Mesenchymal stem cell (in vitro differentiated cells and primary cell): ENCODE data around the gene SPTLC1.
"Not testable (repeated sequence)": the region's sequence is repeated elsewhere in the genome, so short reads cannot be mapped to it uniquely, and the experiment has no call there.

Source experiments
- DNase-seq: peaks from one replicate; pipeline ENCODE4 v3.0.0-alpha.2; 2013
- H2AFZ ChIP-seq: one replicate; pipeline ENCODE4 v1.6.1; 2013; ENCODE audit warnings: low read depth, mild to moderate bottlenecking, control low read depth, inconsistent platforms, low read length, moderate library complexity
- H2AK5ac ChIP-seq: 2 replicates; pipeline ENCODE4 v1.6.1; 2013; ENCODE audit warnings: low read length, moderate library complexity, mild to moderate bottlenecking, inconsistent platforms; ENCODE audit not compliant: severe bottlenecking
- H2BK120ac ChIP-seq: one replicate; pipeline ENCODE4 v1.6.1; 2013; ENCODE audit warnings: low read depth, mild to moderate bottlenecking, inconsistent platforms, low read length, moderate library complexity
- H2BK12ac ChIP-seq, 2 experiments: one replicate each; pipeline ENCODE4 v1.6.1; 2013; ENCODE audit warnings: inconsistent platforms in 2 of 2, low read length in 2 of 2, mild to moderate bottlenecking in 2 of 2, moderate library complexity in 2 of 2, control low read depth in 1 of 2
- H2BK15ac ChIP-seq: one replicate; pipeline ENCODE4 v1.6.1; 2013; ENCODE audit warnings: mild to moderate bottlenecking, low read depth, inconsistent platforms; ENCODE audit not compliant: poor library complexity, severe bottlenecking
- H2BK5ac ChIP-seq: 2 replicates; pipeline ENCODE4 v1.6.1; 2013; ENCODE audit warnings: low read depth, mild to moderate bottlenecking, low read length, control low read depth, inconsistent platforms; ENCODE audit not compliant: poor library complexity, severe bottlenecking
- H3K14ac ChIP-seq, 2 experiments: one replicate each; pipeline ENCODE4 v1.6.1; 2013; ENCODE audit warnings: inconsistent platforms in 2 of 2, low read length in 2 of 2, control low read depth in 1 of 2, mild to moderate bottlenecking in 1 of 2, moderate library complexity in 1 of 2
- H3K18ac ChIP-seq, 2 experiments: one replicate each; pipeline ENCODE4 v1.6.1; 2013; ENCODE audit warnings: inconsistent platforms in 2 of 2, low read length in 2 of 2, control low read depth in 1 of 2, low read depth in 1 of 2, mild to moderate bottlenecking in 1 of 2
- H3K23ac ChIP-seq, 2 experiments: one replicate each; pipeline ENCODE4 v1.6.1; 2013; ENCODE audit warnings: inconsistent platforms in 2 of 2, low read length in 2 of 2, mild to moderate bottlenecking in 2 of 2, moderate library complexity in 2 of 2, control low read depth in 1 of 2
- H3K27ac ChIP-seq: 2 replicates; pipeline ENCODE4 v1.5.1; 2013; ENCODE audit warnings: mild to moderate bottlenecking, moderate library complexity, low read length, control low read depth, inconsistent platforms; ENCODE audit not compliant: poor library complexity, severe bottlenecking
- H3K27me3 ChIP-seq, 2 experiments: 2 replicates each; pipeline versions ENCODE4 v1.6.1 to v1.7.0; 2013; ENCODE audit warnings: low read length in 2 of 2, mild to moderate bottlenecking in 2 of 2, moderate library complexity in 2 of 2, control low read depth in 1 of 2, inconsistent platforms in 1 of 2; ENCODE audit not compliant: control insufficient read depth in 1 of 2, insufficient read depth in 1 of 2
- H3K36me3 ChIP-seq, 2 experiments: 2 replicates each; pipeline versions ENCODE4 v1.6.1 to v1.7.0; 2013; ENCODE audit warnings: low read length in 2 of 2, control low read depth in 1 of 2, inconsistent platforms in 1 of 2, low read depth in 1 of 2, mild to moderate bottlenecking in 1 of 2; ENCODE audit not compliant: insufficient read depth in 2 of 2, control insufficient read depth in 1 of 2
- H3K4ac ChIP-seq, 2 experiments: one replicate each; pipeline ENCODE4 v1.6.1; 2013; ENCODE audit warnings: inconsistent platforms in 2 of 2, low read length in 2 of 2, mild to moderate bottlenecking in 2 of 2, moderate library complexity in 2 of 2, control low read depth in 1 of 2, low read depth in 1 of 2
- H3K4me1 ChIP-seq: 2 replicates; pipeline ENCODE4 v1.6.1; 2013; ENCODE audit warnings: low read depth, low read length, control low read depth; ENCODE audit not compliant: control insufficient read depth, insufficient read depth
- H3K4me2 ChIP-seq: 2 replicates; pipeline ENCODE4 v1.6.1; 2013; ENCODE audit warnings: low read length, mild to moderate bottlenecking, inconsistent platforms; ENCODE audit not compliant: poor library complexity, severe bottlenecking
- H3K4me3 ChIP-seq, 2 experiments: 2 replicates each; pipeline versions ENCODE4 v1.5.1 to v1.7.0; 2013; ENCODE audit warnings: low read length in 2 of 2, mild to moderate bottlenecking in 2 of 2, control low read depth in 1 of 2, low read depth in 1 of 2; ENCODE audit not compliant: insufficient read depth in 1 of 2
- H3K79me1 ChIP-seq: replicated peaks from 2 replicates; pipeline ENCODE4 v1.6.1; 2013; ENCODE audit warnings: mild to moderate bottlenecking, control low read depth, low read length, inconsistent platforms; ENCODE audit not compliant: poor library complexity, severe bottlenecking
- H3K9ac ChIP-seq: 2 replicates; pipeline ENCODE4 v1.7.0; 2013; ENCODE audit warnings: mild to moderate bottlenecking, low read length, moderate library complexity
- H3K9me3 ChIP-seq: 2 replicates; pipeline ENCODE4 v1.7.0; 2013; ENCODE audit warnings: mild to moderate bottlenecking, low read length; ENCODE audit not compliant: control insufficient read depth
- H4K8ac ChIP-seq: one replicate; pipeline ENCODE4 v1.6.1; 2013; ENCODE audit warnings: inconsistent platforms, mild to moderate bottlenecking, low read length, moderate library complexity
- H4K91ac ChIP-seq: one replicate; pipeline ENCODE4 v1.6.1; 2013; ENCODE audit warnings: mild to moderate bottlenecking, low read length, inconsistent platforms
- WGBS: methylation state at CpG from one replicate; pipeline ENCODE4 v1.1.7; 2013; ENCODE audit warnings: mixed read lengths; 5-methylcytosine and 5-hydroxymethylcytosine counted together

SPTLC1 gene

GRCh38 chr9:92010705-92011536 is 104.3 kb downstream of the SPTLC1 start:
- Histone ChIP-seq H3K4me1 (peaks cover 3% of the 10 kb centered on the region), H2AK5ac (no peak overlapping the region), H2BK120ac (no peak overlapping the region), H3K4ac (no peak overlapping the region), H3K18ac (no peak overlapping the region), H3K9me3 (peaks cover 11% of the 10 kb centered on the region), H2AFZ (no peak overlapping the region), H3K79me1 (no peaks in the 10 kb centered on the region), H2BK12ac (no peak overlapping the region), H4K91ac (no peak overlapping the region), H3K23ac (no peak overlapping the region), H2BK15ac (no peak overlapping the region), H3K4me2 (no peak overlapping the region), H3K36me3 (no peaks in the 10 kb centered on the region), H3K4me3 (no peak overlapping the region), H3K9ac (peak overlapping the region; percentile 7), H2BK5ac (no peak overlapping the region), H3K27ac (no peak overlapping the region), H4K8ac (no peak overlapping the region), H3K27me3 (no peaks in the 10 kb centered on the region), H3K14ac (no peak overlapping the region)
- DNase-seq: peak; percentile 12
- WGBS: 72% methylated on average over 2 of the region's 2 CpGs

DNA sequence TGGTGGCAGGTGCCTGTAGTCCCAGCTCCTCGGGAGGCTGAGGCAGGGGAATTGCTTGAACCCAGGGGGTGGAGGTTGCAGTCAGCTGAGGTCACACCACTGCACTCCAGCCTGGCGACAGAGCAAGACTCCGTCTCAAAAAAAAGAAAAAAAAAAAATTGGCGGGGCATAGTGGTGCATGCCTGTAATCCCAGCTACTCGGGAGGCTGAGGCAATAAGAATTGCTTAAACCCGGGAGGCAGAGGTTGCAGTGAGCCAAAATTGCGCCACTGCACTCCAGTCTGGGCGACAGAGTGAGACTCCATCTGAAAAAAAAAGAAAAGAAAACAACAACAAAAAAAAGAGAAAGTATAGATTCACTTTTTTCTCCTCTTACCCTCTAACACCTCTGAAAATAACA is 105.0 kb downstream of the SPTLC1 start:
- not testable (repeated sequence) for H3K14ac ChIP-seq, H4K91ac ChIP-seq, DNase-seq

GRCh38 chr9:92008041-92008440 is 107.2 kb downstream of the SPTLC1 start:
- Histone ChIP-seq H4K91ac (no peak overlapping the region), H3K4me2 (no peak overlapping the region), H3K23ac (no peak overlapping the region), H2BK120ac (no peak overlapping the region), H2BK15ac (no peak overlapping the region), H3K14ac (no peak overlapping the region), H4K8ac (no peak overlapping the region), H2AK5ac (no peak overlapping the region), H3K9ac (no peak overlapping the region), H3K4me1 (peaks cover 4% of the 10 kb centered on the region), H3K4ac (no peak overlapping the region), H3K18ac (no peak overlapping the region), H3K4me3 (no peak overlapping the region), H3K9me3 (no peaks in the 10 kb centered on the region), H2AFZ (no peak overlapping the region), H3K79me1 (no peaks in the 10 kb centered on the region), H2BK5ac (no peak overlapping the region), H2BK12ac (no peak overlapping the region), H3K36me3 (no peaks in the 10 kb centered on the region), H3K27ac (no peak overlapping the region), H3K27me3 (no peaks in the 10 kb centered on the region)
- WGBS: 100% methylated on average over 1 of the region's 2 CpGs
- DNase-seq: no peak

More for the DNA sequence above, 105.0 kb downstream of the SPTLC1 start:
- H2AK5ac ChIP-seq, H3K4me2 ChIP-seq, H2AFZ ChIP-seq, H3K27ac ChIP-seq, H2BK15ac ChIP-seq, H3K36me3 ChIP-seq, H3K27me3 ChIP-seq, H2BK12ac ChIP-seq, H3K4me3 ChIP-seq, H3K23ac ChIP-seq, H2BK120ac ChIP-seq, H4K8ac ChIP-seq, H3K4me1 ChIP-seq, H2BK5ac ChIP-seq, H3K4ac ChIP-seq, H3K79me1 ChIP-seq, H3K18ac ChIP-seq: not testable (repeated sequence)
- H3K9me3 ChIP-seq: peaks cover 11% of the 10 kb centered on the region
- 87% methylated on average over 7 of the region's 8 CpGs for WGBS
- H3K9ac ChIP-seq: peak overlapping the region; percentile 7

DNA sequence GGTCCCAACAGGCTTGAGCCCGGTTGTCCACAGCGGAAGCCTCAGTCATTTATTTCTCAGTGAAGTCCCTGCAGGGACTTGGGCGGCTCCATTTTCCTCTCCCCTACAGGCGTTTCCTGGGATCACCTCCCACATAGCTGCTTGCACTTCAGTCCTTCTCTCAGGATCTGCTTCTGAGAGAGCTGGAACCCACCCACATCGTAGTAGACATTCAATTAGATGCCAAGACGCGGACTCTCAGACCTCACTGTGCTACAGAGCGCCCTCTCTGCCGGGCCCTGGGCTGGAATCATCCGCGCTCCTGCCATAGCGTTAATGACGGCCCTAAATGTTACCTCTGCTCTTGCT is 111.2 kb downstream of the SPTLC1 start:
- no peak overlapping the region for H3K23ac ChIP-seq
- DNase-seq: no peak
- H2BK12ac ChIP-seq: no peak overlapping the region
- no peak overlapping the region for H3K9ac ChIP-seq
- H3K36me3 ChIP-seq: no peaks in the 10 kb centered on the region
- H3K27me3 ChIP-seq: no peaks in the 10 kb centered on the region
- no peak overlapping the region for H4K91ac ChIP-seq
- no peak overlapping the region for H3K4me2 ChIP-seq
- no peak overlapping the region for H3K18ac ChIP-seq
- H3K27ac ChIP-seq: no peak overlapping the region
- H3K14ac ChIP-seq: no peak overlapping the region
- H4K8ac ChIP-seq: no peak overlapping the region
- no peak overlapping the region for H2AFZ ChIP-seq
- H3K9me3 ChIP-seq: no peaks in the 10 kb centered on the region
- no peak overlapping the region for H3K4me3 ChIP-seq
- no peak overlapping the region for H2AK5ac ChIP-seq
- H2BK5ac ChIP-seq: peak overlapping the region; percentile 5
- no peak overlapping the region for H2BK15ac ChIP-seq
- H3K4me1 ChIP-seq: peaks cover 1% of the 10 kb centered on the region
- 95% methylated on average over 13 of the region's 13 CpGs for WGBS
- H3K79me1 ChIP-seq: no peaks in the 10 kb centered on the region
- H3K4ac ChIP-seq: no peak overlapping the region
- no peak overlapping the region for H2BK120ac ChIP-seq
